Tibial nerve (tissue), 4 donors: ENCODE data around the gene CSNK2B. TPM values are rescaled to one million over a fixed set of nuclear protein-coding genes. Genes with fewer than 3 reads are reported as not detected.
A peak's percentile ranks its signal among the peaks of the same experiment; 100 is the strongest.

Source experiments
- DNase-seq, 2 donors: peaks; one replicate each; pipeline ENCODE4 v3.0.0-alpha.2; 2019; ENCODE audit warnings: low spot score in 2 of 2
- H3K27ac ChIP-seq, 4 donors: fragments of 200-600 bp; sonication (generic) in 3 of 4; one replicate each; pipeline ENCODE4 v1.5.1; 2017 to 2019; ENCODE audit warnings: mild to moderate bottlenecking in 1 of 4
- H3K27me3 ChIP-seq, 2 donors: fragments of 200-600 bp; sonication (generic) in 1 of 2; one replicate each; pipeline versions ENCODE4 v1.5.1 to v1.6.0; 2017 to 2019
- H3K36me3 ChIP-seq, 3 donors: fragments of 200-600 bp; sonication (generic); one replicate each; pipeline ENCODE4 v1.5.1; 2018 to 2019
- H3K4me1 ChIP-seq, 4 donors: fragments of 200-600 bp; sonication (generic) in 3 of 4; one replicate each; pipeline ENCODE4 v1.5.1; 2017 to 2019
- H3K4me3 ChIP-seq, 4 donors: fragments of 200-600 bp; sonication (generic) in 3 of 4; one replicate each; pipeline ENCODE4 v1.5.1; 2017 to 2019; ENCODE audit warnings: mild to moderate bottlenecking in 1 of 4, moderate library complexity in 1 of 4
- H3K9me3 ChIP-seq, 4 donors: fragments of 200-600 bp; sonication (generic) in 3 of 4; one replicate each; pipeline ENCODE4 v1.5.1; 2017 to 2019
- CTCF ChIP-seq, 5 experiments: fragments of 200-600 bp in 3 of 5; fragments of 450-650 bp in 2 of 5; sonication (generic) in 3 of 5; IDR thresholded peaks; one replicate each; pipeline ENCODE4 v1.5.1; 2016 to 2019; ENCODE audit warnings: antibody characterized with exemption in 5 of 5, mild to moderate bottlenecking in 3 of 5, moderate library complexity in 2 of 5
- EP300 ChIP-seq, 2 donors: sonication (generic); formaldehyde crosslinking; IDR thresholded peaks; one replicate each; pipeline ENCODE4 v1.6.1; 2017; ENCODE audit warnings: antibody characterized with exemption in 2 of 2, mild to moderate bottlenecking in 1 of 2
- POLR2A ChIP-seq, 2 donors: fragments of 450-650 bp; IDR thresholded peaks; one replicate each; pipeline ENCODE4 v1.6.1; 2017; ENCODE audit warnings: antibody characterized with exemption in 2 of 2, mild to moderate bottlenecking in 2 of 2, moderate library complexity in 2 of 2
- WGBS, 2 donors: methylation state at CpG; one replicate each; pipeline ENCODE4 v1.1.5; 2018; 5-methylcytosine and 5-hydroxymethylcytosine counted together
- total RNA-seq, 4 donors: library from RNA; depleted of rRNA; stranded (reverse); fragments of >200 nt; gene quantifications; one replicate each; pipeline ENCODE4 v1.1.0, GENCODE V29; 2016

The CSNK2B gene
- total RNA-seq, 4 donors from 2014 or later, result 183 to 207 (median 188) TPM

- WGBS, 2 donors, result 85 to 88% methylated on average over 6 of the region's 6 CpGs
- H3K27ac ChIP-seq, result no peak overlapping the region
- peaks cover 13 to 99% (median 48%) of the 10 kb centered on the region in 3 donors for H3K36me3 ChIP-seq
- no peaks in the 10 kb centered on the region for H3K27me3 ChIP-seq
- no peak for TF ChIP-seq POLR2A (IDR thresholded peaks at IDR 0.05)
- TF ChIP-seq EP300 (IDR thresholded peaks at IDR 0.05), result no peak
- TF ChIP-seq CTCF (IDR thresholded peaks at IDR 0.05), result no peak
- H3K4me3 ChIP-seq, result no peak overlapping the region
- no peaks in the 10 kb centered on the region for H3K4me1 ChIP-seq
- no peak for DNase-seq
- no peaks in the 10 kb centered on the region for H3K9me3 ChIP-seq
Measured at GRCh38 chr6:31642798-31643570, 22.9 kb upstream of the CSNK2B start.

- no peaks in the 10 kb centered on the region for H3K27me3 ChIP-seq
- no peaks in the 10 kb centered on the region for H3K9me3 ChIP-seq
- 83 to 85% methylated on average over 16 to 17 of the region's 17 CpGs for WGBS, 2 donors
- TF ChIP-seq CTCF (IDR thresholded peaks at IDR 0.05) (no peak), POLR2A (IDR thresholded peaks at IDR 0.05) (no peak), EP300 (IDR thresholded peaks at IDR 0.05) (no peak)
- no peak overlapping the region for H3K4me3 ChIP-seq
- no peaks in the 10 kb centered on the region for H3K4me1 ChIP-seq
- peaks cover 19 to 99% (median 54%) of the 10 kb centered on the region in 3 donors for H3K36me3 ChIP-seq
- H3K27ac ChIP-seq, result no peak overlapping the region
- no peak for DNase-seq
Measured at GRCh38 chr6:31643818-31644454, 21.9 kb upstream of the CSNK2B start.

GRCh38 chr6:31645325-31645724, 20.6 kb upstream of the CSNK2B start:
- TF ChIP-seq POLR2A (IDR thresholded peaks at IDR 0.05), result no peak
- no peak for TF ChIP-seq CTCF (IDR thresholded peaks at IDR 0.05)
- no peak for TF ChIP-seq EP300 (IDR thresholded peaks at IDR 0.05)
- Histone ChIP-seq H3K27ac (no peak overlapping the region), H3K36me3 (peaks cover 20 to 94% (median 52%) of the 10 kb centered on the region in 3 donors), H3K27me3 (no peaks in the 10 kb centered on the region), H3K4me3 (no peak overlapping the region), H3K9me3 (no peaks in the 10 kb centered on the region), H3K4me1 (peaks cover 0 to 11% (median 0%) of the 10 kb centered on the region in 4 donors)
- WGBS, 2 donors, result 88 to 96% methylated on average over 9 of the region's 9 CpGs
- no peak for DNase-seq

- peak; percentile 57 to 75 for DNase-seq
- TF ChIP-seq CTCF (IDR thresholded peaks at IDR 0.05) (no peak), EP300 (IDR thresholded peaks at IDR 0.05) (no peak), POLR2A (IDR thresholded peaks at IDR 0.05) (no peak)
Measured at GRCh38 chr6:31651602-31652191, 14.2 kb upstream of the CSNK2B start.

More at GRCh38 chr6:31651602-31652191, 14.2 kb upstream of the CSNK2B start:
- Histone ChIP-seq H3K36me3 (peaks cover 12 to 44% (median 15%) of the 10 kb centered on the region in 3 donors), H3K27ac (peak overlapping the region; percentile 96 to 100 (median 99)), H3K4me1 (peaks cover 0 to 33% (median 20%) of the 10 kb centered on the region in 4 donors), H3K4me3 (peak overlapping the region; percentile 72 to 95 (median 80)), H3K27me3 (no peaks in the 10 kb centered on the region), H3K9me3 (no peaks in the 10 kb centered on the region)
- WGBS, 2 donors, result 1 to 3% methylated on average over 28 to 29 of the region's 29 CpGs
